T-helper 9 cell (primary cell): ENCODE results near the gene ATP5PF.
A peak's percentile ranks its signal among the peaks of the same experiment; 100 is the strongest.
"Not testable (repeated sequence)": the region's sequence is repeated elsewhere in the genome, so short reads cannot be mapped to it uniquely, and the experiment has no call there.

ENCODE experiments used
- DNase-seq: peaks from one replicate; pipeline ENCODE4 v3.0.0-alpha.2; 2020

Gene ATP5PF

GRCh38 chr21:25721987-25722386 lies 12.7 kb downstream of the ATP5PF start:
- DNase-seq, result no peak

DNA sequence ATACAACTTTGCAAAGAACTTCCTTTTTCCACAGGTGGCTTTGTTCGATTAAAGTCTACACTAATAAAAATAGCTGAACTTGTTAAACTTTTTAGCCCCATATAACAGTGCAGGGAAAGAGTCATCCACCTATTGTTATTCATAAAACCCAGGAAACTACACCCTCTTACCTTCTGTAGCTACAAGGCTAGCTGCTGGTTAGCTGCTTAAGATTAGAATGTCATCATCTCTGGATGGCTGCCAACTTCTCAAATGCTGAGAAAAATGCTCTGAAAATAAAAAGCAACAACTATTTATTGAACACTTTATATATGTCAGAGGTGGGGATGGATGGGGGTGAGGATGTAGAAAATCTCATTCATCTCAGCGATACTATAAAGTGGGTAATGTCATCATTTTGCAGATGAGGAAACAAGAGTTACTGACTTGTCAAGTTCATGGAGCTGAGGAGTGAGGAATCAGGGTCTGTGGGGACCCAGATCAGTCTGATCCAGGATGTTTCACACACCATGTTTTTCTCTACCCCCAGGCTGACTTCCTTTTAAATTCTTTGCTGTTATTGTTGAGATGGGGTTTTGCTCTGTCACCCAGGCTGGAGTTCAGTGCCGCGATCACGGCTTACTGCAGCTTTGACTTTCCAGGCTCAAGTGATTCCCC lies 17.1 kb downstream of the ATP5PF start:
- DNase-seq, result no peak

- DNase-seq, result not testable (repeated sequence)
Measured at GRCh38 chr21:25714066-25714465, 20.6 kb downstream of the ATP5PF start.

DNA sequence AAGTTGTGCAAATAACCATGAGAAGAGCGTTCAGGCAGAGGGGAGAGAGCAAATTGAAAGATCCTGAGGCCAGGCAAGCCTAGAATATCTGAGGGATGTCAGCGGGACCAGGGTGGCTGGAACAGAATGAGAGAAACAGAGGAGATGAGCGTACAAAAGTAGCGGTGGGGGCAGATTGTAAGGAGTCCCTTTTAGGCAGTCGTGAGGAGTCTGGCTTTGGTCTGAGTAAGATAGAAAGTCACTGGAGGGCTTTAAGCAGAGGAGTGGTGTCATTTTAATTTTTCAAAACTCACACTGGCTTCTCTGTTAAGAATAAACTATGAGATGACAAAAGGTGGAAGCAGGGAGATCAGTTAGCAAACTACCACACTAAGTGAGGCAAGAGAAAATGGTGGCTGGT lies 24.2 kb downstream of the ATP5PF start:
- DNase-seq, result no peak

DNA sequence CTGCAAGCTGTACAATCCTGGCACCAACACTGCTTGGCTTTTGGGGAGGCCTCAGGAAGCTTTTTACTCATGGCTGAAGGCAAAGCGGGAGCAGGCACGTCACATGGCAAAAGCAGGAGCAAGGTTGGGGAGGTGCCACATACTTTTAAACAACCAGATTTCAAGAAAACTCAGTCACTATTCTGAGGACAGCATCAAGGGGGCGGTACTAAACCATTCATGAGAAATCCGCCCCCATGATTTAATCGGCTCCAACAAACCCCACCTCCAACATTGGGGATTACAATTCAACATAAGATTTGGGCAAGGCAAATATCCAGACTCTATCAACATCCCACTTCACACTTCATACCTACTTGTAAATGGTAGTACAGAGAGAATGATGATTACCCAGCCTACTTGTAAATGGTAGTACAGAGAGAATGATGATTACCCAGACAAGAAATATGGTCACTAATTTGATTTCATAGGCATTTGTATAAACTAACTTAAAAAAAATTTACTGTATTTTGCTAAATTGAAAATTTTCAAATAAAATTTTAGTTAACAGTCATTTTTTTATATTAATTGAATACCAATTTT lies 24.9 kb downstream of the ATP5PF start:
- DNase-seq, result no peak

- DNase-seq, result peak; percentile 25
Measured at GRCh38 chr21:25708467-25709065, 26.1 kb downstream of the ATP5PF start.

- no peak for DNase-seq
Measured at GRCh38 chr21:25701529-25701928, 33.2 kb downstream of the ATP5PF start.

DNA sequence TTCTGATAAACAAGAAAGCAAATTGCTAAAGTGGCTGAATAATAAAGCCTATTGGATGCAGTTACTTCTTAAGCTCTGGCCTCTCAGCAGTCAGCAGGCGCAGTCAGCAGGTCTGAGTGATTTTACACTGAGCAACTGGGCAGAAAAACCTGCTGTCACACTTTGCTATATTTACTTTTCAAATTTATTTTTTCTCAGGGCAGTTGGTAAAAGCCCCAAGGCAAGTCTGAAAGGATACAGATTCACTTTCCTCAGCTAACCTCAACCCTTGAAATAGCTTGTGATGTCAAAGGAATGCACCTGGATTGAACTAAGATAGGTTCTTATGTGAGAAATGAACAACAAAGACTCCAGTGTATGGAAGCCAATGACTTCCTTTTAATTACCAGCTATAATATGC lies 34.0 kb downstream of the ATP5PF start:
- no peak for DNase-seq

DNA sequence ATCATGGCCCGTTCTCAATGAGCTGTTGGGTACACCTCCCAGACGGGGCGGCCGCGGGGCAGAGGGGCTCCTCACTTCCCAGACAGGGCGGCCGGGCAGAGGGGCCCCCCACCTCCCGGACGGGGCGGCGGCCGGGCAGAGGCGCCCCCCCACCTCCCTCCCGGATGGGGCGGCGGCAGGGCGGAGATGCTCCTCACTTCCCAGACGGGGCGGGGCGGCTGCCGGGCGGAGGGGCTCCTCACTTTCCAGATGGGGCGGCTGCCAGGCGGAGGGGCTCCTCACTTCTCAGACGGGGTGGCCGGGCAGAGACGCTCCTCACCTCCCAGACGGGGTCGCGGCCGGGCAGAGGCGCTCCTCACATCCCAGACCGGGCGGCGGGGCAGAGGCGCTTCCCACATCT lies 39.2 kb downstream of the ATP5PF start:
- DNase-seq, result not testable (repeated sequence)

GRCh38 chr21:25691976-25692375 lies 42.7 kb downstream of the ATP5PF start:
- DNase-seq, result no peak

- DNase-seq, result no peak
Measured at GRCh38 chr21:25689226-25689625, 45.5 kb downstream of the ATP5PF start.

DNA sequence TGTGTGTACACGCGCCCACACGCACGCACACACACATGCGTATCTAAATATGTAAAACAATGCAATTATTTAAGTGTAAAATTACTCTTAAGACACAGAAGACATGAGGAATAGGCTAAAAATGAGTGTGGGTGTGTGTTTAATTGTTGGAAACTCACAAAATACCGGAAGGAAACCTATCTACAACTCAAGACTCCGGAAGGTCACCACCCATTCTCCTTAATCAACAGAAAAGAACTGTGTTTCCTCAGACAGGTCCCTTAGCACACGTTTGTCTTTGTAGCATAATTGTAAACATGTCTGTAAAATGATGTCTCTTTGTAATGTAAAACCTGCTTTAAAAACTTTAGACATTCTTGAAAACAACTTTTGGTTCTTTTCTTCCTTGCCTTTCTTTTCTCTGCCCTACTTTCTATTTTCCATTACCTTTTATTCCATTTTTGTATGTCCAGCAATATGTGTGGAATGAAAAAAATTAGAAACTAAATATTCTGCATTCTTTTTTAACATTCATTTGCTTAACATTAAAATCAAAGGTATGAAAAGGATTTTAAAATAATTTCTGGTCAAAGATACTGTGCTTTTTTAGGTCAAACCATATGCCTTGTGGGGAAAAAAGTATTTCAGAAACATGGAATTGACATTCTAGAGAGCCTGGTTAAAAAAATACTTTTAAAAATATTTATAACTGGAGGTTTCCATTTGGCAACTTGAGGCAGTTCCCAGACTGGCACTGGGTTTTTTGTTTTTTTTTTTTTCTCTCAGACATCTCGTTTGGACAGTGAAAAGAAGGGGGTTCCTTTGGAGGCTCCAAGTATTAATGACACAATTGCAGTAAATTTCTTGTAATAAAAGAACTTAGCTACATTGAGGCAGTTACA lies 46.2 kb downstream of the ATP5PF start:
- DNase-seq, result no peak

GRCh38 chr21:25687787-25688186 lies 46.9 kb downstream of the ATP5PF start:
- DNase-seq, result no peak

- DNase-seq, result no peak
Measured at GRCh38 chr21:25682382-25682781, 52.3 kb downstream of the ATP5PF start.

GRCh38 chr21:25676451-25676850 lies 58.3 kb downstream of the ATP5PF start:
- DNase-seq, result no peak
